Stimulated activated CD8-positive, alpha-beta memory T cell treated with anti-CD3 and anti-CD28 coated beads, Interleukin-15, amount 100 ng/mL, for 48 hours (primary cell): ENCODE results near the gene EGLN2.
A peak's percentile ranks its signal among the peaks of the same experiment; 100 is the strongest.
"Not testable (repeated sequence)": the region's sequence is repeated elsewhere in the genome, so short reads cannot be mapped to it uniquely, and the experiment has no call there.

Experiments
- DNase-seq, 2 donors: peaks; one replicate each; pipeline ENCODE4 v3.0.0-alpha.2; 2020; ENCODE audit warnings: low read depth in 2 of 2

The EGLN2 gene

GRCh38 chr19:40802300-40803169, 3.5 kb downstream of the EGLN2 start:
- DNase-seq, result no peak

GRCh38 chr19:40803170-40803856, 4.3 kb downstream of the EGLN2 start:
- DNase-seq, result no peak

GRCh38 chr19:40803857-40804782, 5.1 kb downstream of the EGLN2 start:
- peak in 1 of 2 donors; percentile 44 for DNase-seq

DNA sequence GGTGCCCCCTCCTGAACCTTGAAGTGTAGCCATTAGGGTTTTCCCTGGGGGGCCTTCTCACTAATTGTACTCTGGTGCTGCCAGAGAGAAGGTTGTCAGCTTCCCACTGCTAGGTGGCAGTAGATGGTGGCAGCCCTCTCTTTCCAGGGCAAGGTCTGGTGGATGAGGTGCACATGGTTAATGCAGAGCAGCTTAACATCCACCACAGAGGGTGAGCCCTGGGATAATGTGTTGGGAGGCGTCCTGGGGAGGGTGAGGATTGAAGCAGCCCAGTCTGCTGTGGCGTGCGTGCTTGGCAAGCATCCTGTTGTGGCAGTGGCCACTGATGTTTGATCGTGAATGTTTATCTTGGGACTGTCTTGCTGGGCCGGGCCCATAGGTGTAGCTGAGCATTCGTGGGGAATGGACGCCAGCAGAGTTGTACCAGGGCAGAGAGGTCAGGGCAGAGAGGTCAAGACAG, 5.8 kb downstream of the EGLN2 start:
- DNase-seq, result no peak

DNA sequence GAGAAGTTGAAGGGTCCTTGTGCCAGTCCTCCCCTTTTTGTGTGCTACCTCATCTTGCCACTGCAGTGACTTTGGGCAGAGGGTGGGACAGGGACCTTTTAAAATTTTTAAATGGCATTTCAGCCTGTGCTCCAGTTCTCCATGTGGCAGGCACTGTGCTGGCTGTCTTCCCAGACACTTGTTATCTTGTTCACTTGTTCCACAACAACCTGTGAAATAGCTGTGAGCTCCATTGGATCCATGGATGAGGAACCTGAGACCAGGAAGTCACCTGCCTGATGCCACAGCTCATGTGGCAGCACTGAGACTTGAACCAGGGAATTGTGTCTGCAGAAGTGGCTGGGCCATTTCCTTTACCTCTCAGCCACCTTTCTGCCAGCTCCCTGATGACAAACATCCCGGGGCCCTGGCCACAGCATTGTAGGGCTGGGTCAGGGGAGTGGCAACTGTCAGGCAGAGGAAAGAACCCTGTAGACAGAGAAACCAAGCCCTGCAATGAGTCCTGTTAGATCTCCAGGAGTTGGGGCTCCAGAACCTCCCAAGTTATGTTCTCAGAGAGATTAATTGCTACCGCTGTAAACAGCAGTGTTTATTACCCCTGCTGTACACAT, 6.4 kb downstream of the EGLN2 start:
- no peak for DNase-seq

DNA sequence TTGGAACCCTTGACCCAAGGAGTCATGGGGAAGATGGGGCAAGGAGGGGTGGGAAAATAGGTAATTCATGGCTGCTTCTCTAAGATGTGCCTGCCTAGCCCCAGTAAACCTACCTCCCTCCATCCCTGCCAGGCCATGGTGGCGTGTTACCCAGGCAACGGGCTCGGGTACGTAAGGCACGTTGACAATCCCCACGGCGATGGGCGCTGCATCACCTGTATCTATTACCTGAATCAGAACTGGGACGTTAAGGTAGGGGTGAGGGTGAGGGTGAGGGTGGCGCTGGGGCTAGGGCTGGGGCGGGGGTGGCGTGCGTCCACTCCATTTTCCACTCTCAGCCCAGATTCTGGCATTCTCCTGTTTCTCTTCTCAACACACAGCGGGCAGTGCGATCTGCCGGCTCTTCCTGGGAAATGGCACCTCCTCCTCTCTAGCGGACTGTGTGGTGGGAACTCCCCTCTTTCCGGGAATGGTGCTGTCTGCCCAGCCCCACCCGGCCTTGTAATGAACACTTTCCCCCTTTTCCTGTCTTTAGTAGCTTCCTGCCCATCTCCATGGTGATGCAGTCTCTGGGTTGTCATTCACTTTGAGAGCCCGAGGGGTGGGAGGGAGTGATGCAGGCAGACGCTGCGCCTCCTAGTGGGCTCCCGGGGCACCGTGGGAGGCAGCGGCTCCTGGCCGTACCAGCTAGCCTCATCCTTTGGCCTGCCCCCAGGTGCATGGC, 7.6 kb downstream of the EGLN2 start:
- peak; percentile 72 to 75 for DNase-seq

GRCh38 chr19:40807147-40808020, 8.4 kb downstream of the EGLN2 start:
- no peak for DNase-seq

- no peak for DNase-seq
Observed at GRCh38 chr19:40808021-40808325, 9.0 kb downstream of the EGLN2 start.

DNA sequence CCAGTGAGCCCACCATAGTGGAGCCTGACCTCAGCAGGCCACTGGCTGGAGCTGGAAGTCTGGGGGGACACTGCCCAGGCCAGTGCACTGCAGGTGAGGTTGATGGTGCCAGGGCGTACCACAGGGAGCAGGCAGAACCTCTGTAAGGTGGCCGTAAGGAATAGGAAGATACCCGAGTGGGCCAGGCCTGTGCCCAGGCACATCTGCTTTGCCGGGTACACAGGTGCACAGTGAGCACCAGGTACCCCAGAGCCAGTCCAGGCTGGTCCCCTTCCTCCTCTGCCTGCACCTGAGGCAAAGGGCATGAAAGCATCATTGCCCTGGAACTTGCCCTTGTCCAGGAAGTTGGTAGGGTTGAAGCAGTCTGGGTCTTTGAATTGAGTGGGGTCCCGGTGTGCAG, 9.5 kb downstream of the EGLN2 start:
- no peak for DNase-seq

DNA sequence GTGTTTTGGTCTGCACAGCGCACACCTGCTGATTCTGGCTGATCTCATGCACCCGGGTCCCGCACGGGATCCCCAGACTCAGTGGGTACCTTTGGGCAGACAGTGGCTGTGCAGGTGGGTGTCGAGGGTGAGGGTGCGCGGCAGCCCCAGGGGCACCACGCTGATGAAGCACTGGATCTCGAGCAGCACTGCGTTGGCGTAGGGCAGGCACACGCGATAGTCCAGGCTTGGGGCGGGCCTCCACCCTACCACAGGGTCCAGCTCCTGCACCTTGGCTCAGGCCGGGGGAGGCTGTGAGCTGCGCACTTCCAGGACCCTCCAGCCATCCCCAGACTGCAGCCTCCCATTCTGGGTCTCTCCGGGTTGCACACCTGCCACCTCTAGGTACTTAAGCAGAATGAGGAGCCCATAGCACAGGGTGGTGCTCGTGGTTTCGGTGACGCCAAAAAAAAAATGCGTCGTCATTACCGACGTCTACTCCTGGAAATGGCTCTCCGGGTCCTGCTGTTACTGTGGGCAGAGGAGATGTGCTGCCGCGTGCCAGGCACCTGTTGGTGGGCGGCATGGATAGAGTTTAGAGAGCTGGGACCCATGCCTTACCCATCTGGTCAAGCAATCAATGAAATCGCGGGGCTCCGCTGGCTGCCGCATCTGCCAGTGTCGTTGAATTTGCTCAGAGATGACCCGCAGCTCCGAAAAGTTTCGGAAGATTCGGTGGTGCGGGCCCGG, 10.5 kb downstream of the EGLN2 start:
- DNase-seq, result no peak

DNA sequence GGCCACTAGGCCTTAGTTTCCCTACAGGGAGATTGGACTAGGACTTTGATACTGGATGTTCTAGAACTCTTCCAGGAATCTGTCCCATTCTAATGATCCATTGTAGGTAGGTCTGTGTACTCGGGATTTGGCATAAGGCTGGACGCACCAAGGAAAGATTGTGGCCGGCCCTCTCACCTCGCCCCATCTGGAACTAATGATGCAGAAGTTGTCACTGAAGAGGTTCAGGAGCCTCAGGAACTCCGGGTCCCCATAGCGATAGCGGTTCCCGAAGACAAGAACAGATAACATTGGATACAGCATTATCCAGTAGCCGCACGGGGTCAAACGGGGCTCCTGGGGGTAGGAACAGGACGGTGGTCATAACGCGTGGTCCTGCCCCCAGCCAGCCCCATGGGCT, 11.2 kb downstream of the EGLN2 start:
- no peak for DNase-seq

- not testable (repeated sequence) for DNase-seq
Observed at GRCh38 chr19:40810649-40811408, 11.8 kb downstream of the EGLN2 start.

GRCh38 chr19:40811478-40812341, 12.7 kb downstream of the EGLN2 start:
- no peak for DNase-seq

DNA sequence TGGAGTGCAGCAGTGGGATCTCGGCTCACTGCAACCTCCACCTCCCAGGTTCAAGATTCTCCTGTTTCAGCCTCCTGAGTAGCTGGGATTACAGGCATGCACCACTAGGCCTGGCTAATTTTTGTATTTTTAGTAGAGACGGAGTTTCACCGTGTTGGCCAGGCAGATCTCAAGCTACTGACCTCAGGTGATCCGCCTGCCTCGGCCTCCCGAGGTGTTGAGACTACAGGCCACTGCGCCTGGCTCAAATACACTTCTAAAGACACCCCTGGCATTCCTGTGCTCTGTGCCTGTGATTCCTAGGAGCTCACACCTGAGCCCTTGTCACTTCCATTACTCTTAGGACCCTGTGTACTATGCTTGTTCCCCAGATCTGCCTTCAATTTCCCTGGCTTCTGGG, 13.6 kb downstream of the EGLN2 start:
- DNase-seq, result not testable (repeated sequence)

GRCh38 chr19:40813182-40813581, 14.2 kb downstream of the EGLN2 start:
- DNase-seq, result no peak

DNA sequence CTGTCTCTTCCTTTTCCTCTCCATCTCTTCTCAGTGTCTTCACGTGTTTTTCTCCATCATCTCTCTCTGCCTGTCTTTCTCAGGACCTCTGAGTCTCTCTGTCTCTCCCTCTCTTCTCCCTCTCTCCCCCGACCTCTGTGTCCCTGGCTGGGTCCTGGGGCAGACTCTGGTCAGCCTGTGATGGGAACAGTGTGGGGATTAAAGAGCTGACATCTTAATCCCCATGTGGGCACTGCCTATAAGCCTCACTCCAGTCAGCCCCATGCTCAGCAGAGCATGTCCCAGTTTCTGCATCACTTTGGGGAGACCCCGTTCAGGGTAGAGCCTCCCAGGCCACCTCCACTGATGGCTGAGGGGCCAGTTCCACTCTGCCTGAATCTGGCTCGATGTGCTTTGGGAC, 16.2 kb downstream of the EGLN2 start:
- no peak for DNase-seq
